ENCODE results near the gene ZXDC.
A peak's percentile ranks its signal among the peaks of the same experiment; 100 is the strongest.

ZXDC gene
- total RNA-seq: 84.4 to 95.1 reads per million in 2 donors

GRCh38 chr3:126475413-126476114 lies at the start of gene ZXDC:
Gene ZXDC (minus strand): TSS chr3:126475891. CDS start chr3:126475865, 26 bp downstream.
- peak; percentile 88 for DNase-seq

- no peak for DNase-seq
Measured at GRCh38 chr3:126525091-126525852, 49.6 kb upstream of the ZXDC start.

- no peak for DNase-seq
Measured at GRCh38 chr3:126524429-126524988, 48.8 kb upstream of the ZXDC start.

GRCh38 chr3:126523745-126524428 lies 48.2 kb upstream of the ZXDC start, which contains the start of gene CHST13:
Gene CHST13 (plus strand): TSS chr3:126524155. CDS start chr3:126524333, 178 bp downstream.
- DNase-seq: no peak

- DNase-seq: peak; percentile 27
Measured at GRCh38 chr3:126522363-126522788, 46.7 kb upstream of the ZXDC start.

- no peak for DNase-seq
Measured at GRCh38 chr3:126521122-126521891, 45.6 kb upstream of the ZXDC start.

- DNase-seq: no peak
Measured at GRCh38 chr3:126519506-126520455, 44.1 kb upstream of the ZXDC start.

- DNase-seq: no peak
Measured at GRCh38 chr3:126518779-126519177, 43.1 kb upstream of the ZXDC start.

GRCh38 chr3:126517986-126518778 lies 42.5 kb upstream of the ZXDC start:
- DNase-seq: no peak

- no peak for DNase-seq
Measured at GRCh38 chr3:126517291-126517951, 41.7 kb upstream of the ZXDC start, which contains the start of gene UROC1. Gene UROC1 (minus strand): TSS chr3:126517773. CDS start chr3:126517719, 54 bp downstream.

- DNase-seq: no peak
Measured at GRCh38 chr3:126516936-126517290, 41.2 kb upstream of the ZXDC start.

- DNase-seq: no peak
Measured at GRCh38 chr3:126516152-126516935, 40.7 kb upstream of the ZXDC start.

- DNase-seq: no peak
Measured at GRCh38 chr3:126515066-126515706, 39.5 kb upstream of the ZXDC start.

- DNase-seq: no peak
Measured at GRCh38 chr3:126514161-126514560, 38.5 kb upstream of the ZXDC start.

GRCh38 chr3:126512916-126513650 lies 37.4 kb upstream of the ZXDC start:
- DNase-seq: no peak

- DNase-seq: no peak
Measured at GRCh38 chr3:126512026-126512425, 36.3 kb upstream of the ZXDC start.

GRCh38 chr3:126511291-126511690 lies 35.6 kb upstream of the ZXDC start:
- no peak for DNase-seq
